GM19239 (cell line): ENCODE results near the gene FKBP15.
"Not testable (repeated sequence)": the region's sequence is repeated elsewhere in the genome, so short reads cannot be mapped to it uniquely, and the experiment has no call there.

Experiments used
- DNase-seq: peaks from one replicate; pipeline ENCODE4 v3.0.0; 2011; ENCODE audit warnings: low spot score; ENCODE audit not compliant: insufficient read length
- FAIRE-seq: peaks from 2 replicates; lab custom pipeline; 2011; peaks lifted over from hg19 to GRCh38; lab: Jason Lieb, UNC

The FKBP15 gene

GRCh38 chr9:113118829-113119228 lies 102.2 kb downstream of the FKBP15 start:
- DNase-seq, FAIRE-seq: not testable (repeated sequence)
